NCI-H1048 (cell line): Measurements from ENCODE around the gene MAD1L1.

Source experiments
- DNase-seq: peaks from one replicate; lab custom pipeline; 2025; lab: John Stamatoyannopoulos, UW

Gene MAD1L1

GRCh38 chr7:2029211-2029905 lies 203.4 kb downstream of the MAD1L1 start:
- DNase-seq, result no peak

GRCh38 chr7:2028733-2029132 lies 204.0 kb downstream of the MAD1L1 start:
- DNase-seq, result no peak

GRCh38 chr7:2025188-2025587 lies 207.6 kb downstream of the MAD1L1 start:
- DNase-seq, result no peak

- DNase-seq, result no peak
Observed at GRCh38 chr7:2024567-2024918, 208.2 kb downstream of the MAD1L1 start.

- no peak for DNase-seq
Observed at GRCh38 chr7:2023877-2024566, 208.7 kb downstream of the MAD1L1 start.

- no peak for DNase-seq
Observed at GRCh38 chr7:2022737-2023250, 210.0 kb downstream of the MAD1L1 start.

GRCh38 chr7:2022021-2022409 lies 210.7 kb downstream of the MAD1L1 start:
- DNase-seq, result no peak

GRCh38 chr7:2019711-2020511 lies 212.8 kb downstream of the MAD1L1 start:
- DNase-seq, result no peak

- no peak for DNase-seq
Observed at GRCh38 chr7:2019461-2019710, 213.4 kb downstream of the MAD1L1 start.

- no peak for DNase-seq
Observed at GRCh38 chr7:2018569-2019460, 213.9 kb downstream of the MAD1L1 start.

- no peak for DNase-seq
Observed at GRCh38 chr7:2017914-2018568, 214.7 kb downstream of the MAD1L1 start.

- DNase-seq, result no peak
Observed at GRCh38 chr7:2017481-2017891, 215.3 kb downstream of the MAD1L1 start.

GRCh38 chr7:2016761-2017480 lies 215.8 kb downstream of the MAD1L1 start:
- DNase-seq, result no peak

- DNase-seq, result no peak
Observed at GRCh38 chr7:2016021-2016631, 216.6 kb downstream of the MAD1L1 start.

- no peak for DNase-seq
Observed at GRCh38 chr7:2015251-2015871, 217.4 kb downstream of the MAD1L1 start.

- no peak for DNase-seq
Observed at GRCh38 chr7:2014391-2015241, 218.1 kb downstream of the MAD1L1 start.

GRCh38 chr7:2013381-2014311 lies 219.1 kb downstream of the MAD1L1 start:
- no peak for DNase-seq

- DNase-seq, result no peak
Observed at GRCh38 chr7:2012981-2013380, 219.8 kb downstream of the MAD1L1 start.
